ENCODE measurements around the gene ZFP64. TPM values are rescaled to one million over a fixed set of nuclear protein-coding genes. Genes with fewer than 3 reads are reported as not detected.
"Not testable (repeated sequence)": the region's sequence is repeated elsewhere in the genome, so short reads cannot be mapped to it uniquely, and the experiment has no call there.

Gene ZFP64
- total RNA-seq, 1 donor from 2014 or later = 25.5 TPM

DNA sequence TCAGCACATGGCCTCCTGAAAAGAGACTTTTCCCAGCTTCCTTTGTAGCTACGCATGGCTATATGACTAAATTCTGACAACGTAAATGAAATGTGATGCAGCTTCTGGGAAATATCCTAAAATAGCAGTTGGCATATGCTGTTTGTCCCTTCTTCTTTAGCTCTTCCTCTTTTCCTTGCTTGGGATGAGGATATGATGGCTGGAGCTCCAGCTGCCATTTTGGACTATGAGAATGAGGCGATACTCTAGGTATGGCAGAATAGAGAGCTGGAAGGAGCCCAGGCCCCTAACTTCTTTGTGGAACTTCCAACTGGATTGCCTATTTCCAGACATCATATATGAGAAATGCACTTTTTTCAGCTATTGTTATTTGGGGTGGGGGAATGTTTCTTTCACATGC, 5.3 kb upstream of the ZFP64 start:
- TF ChIP-seq, protein P1, sequence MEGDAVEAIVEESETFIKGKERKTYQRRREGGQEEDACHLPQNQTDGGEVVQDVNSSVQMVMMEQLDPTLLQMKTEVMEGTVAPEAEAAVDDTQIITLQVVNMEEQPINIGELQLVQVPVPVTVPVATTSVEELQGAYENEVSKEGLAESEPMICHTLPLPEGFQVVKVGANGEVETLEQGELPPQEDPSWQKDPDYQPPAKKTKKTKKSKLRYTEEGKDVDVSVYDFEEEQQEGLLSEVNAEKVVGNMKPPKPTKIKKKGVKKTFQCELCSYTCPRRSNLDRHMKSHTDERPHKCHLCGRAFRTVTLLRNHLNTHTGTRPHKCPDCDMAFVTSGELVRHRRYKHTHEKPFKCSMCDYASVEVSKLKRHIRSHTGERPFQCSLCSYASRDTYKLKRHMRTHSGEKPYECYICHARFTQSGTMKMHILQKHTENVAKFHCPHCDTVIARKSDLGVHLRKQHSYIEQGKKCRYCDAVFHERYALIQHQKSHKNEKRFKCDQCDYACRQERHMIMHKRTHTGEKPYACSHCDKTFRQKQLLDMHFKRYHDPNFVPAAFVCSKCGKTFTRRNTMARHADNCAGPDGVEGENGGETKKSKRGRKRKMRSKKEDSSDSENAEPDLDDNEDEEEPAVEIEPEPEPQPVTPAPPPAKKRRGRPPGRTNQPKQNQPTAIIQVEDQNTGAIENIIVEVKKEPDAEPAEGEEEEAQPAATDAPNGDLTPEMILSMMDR (conservative IDR thresholded peaks at IDR 0.05) = no peak
- Mint-ChIP-seq H3K9me3 (no peaks in the 10 kb centered on the region), H3K36me3 (ENCODE audit: low read depth) (no peaks in the 10 kb centered on the region), H3K4me3 (no peak overlapping the region), H3K27ac (ENCODE audit: unreplicated experiment) (no peak overlapping the region), H3K4me1 (peaks cover 11% of the 10 kb centered on the region), H3K27me3 (ENCODE audit: low read depth) (no peaks in the 10 kb centered on the region)
- DNase-seq (ENCODE audit: low read depth, low spot score) = no peak

DNA sequence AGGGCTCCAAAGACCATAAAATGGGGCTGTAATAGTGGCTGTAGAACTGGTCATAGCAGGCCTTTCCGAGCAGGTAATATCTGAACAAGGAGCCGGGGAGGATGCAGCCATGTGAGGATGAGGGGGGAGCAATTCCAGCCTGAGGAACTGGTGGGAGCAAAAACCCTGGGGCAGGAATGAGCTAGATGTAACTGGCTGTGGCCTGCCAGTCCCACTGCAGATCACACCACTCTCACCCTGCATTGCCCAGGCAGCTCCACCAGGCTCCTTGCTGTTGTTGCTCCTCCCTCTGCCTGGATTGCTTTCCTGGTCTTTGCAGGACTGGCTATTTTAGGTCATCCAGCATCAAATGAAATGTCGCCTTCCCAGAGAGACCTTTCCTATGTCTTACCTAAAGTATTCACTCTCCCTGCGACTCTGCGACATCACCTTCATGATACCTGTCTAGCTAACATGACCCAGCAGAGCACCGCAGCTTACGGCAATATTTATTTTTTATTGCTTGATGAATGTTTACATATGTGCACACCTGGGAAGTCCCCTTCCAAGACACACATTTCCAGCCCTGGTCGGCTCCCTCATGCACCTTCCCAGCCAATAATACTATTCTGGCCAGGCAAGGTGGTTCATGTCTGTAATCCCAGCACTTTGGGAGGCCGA, 2.4 kb upstream of the ZFP64 start:
- Mint-ChIP-seq H3K36me3 (ENCODE audit: low read depth) (no peaks in the 10 kb centered on the region), H3K27ac (ENCODE audit: unreplicated experiment) (no peak overlapping the region), H3K9me3 (no peaks in the 10 kb centered on the region), H3K4me3 (peak overlapping the region; percentile 76), H3K27me3 (ENCODE audit: low read depth) (no peaks in the 10 kb centered on the region), H3K4me1 (peaks cover 26% of the 10 kb centered on the region)
- no peak for DNase-seq (ENCODE audit: low read depth, low spot score)
- TF ChIP-seq, protein P1 (conservative IDR thresholded peaks at IDR 0.05) = no peak

DNA sequence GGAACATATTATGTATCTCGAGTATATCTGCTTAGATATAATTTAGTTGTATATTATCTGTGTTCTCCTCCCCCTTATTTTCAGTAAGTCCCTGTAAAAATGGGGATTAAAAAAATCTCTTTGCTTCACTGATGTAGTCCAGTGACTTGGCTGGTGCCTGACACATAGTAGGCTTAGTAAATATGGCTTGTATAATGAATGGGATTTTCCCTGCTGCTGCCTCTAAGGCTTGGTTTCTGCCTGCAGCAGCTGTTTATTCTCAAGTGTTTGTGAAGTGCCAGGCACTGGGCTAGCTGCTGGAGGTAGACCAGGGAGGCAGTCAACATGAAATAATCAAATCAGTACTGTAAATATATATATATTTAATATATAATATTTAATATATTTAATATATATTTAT, 1.6 kb upstream of the ZFP64 start:
- Mint-ChIP-seq H3K4me1 (peaks cover 26% of the 10 kb centered on the region), H3K9me3 (no peaks in the 10 kb centered on the region), H3K36me3 (ENCODE audit: low read depth) (no peaks in the 10 kb centered on the region), H3K27me3 (ENCODE audit: low read depth) (no peaks in the 10 kb centered on the region), H3K4me3 (peak overlapping the region; percentile 92), H3K27ac (ENCODE audit: unreplicated experiment) (no peak overlapping the region)
- TF ChIP-seq, protein P1 (conservative IDR thresholded peaks at IDR 0.05) = no peak
- no peak for DNase-seq (ENCODE audit: low read depth, low spot score)

DNA sequence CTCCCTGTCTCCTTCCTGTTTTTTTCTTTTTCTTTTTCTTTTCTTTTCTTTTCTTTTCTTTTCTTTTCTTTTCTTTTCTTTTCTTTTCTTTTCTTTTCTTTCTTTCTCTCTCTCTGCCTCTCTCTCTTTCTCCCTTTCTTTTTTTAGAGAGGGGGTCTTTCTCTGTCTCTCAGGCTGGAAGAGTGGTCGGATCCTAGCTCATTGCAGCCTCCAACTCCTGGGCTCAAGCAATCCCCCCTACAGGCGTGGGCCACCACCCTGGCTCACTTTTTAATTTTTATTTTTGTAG, 1.1 kb upstream of the ZFP64 start:
- H3K9me3 Mint-ChIP-seq; DNase-seq (ENCODE audit: low read depth, low spot score); H3K36me3 Mint-ChIP-seq (ENCODE audit: low read depth); H3K27me3 Mint-ChIP-seq (ENCODE audit: low read depth); H3K27ac Mint-ChIP-seq (ENCODE audit: unreplicated experiment): not testable (repeated sequence)
- peaks cover 26% of the 10 kb centered on the region for H3K4me1 Mint-ChIP-seq
- peak overlapping the region; percentile 92 for H3K4me3 Mint-ChIP-seq

DNA sequence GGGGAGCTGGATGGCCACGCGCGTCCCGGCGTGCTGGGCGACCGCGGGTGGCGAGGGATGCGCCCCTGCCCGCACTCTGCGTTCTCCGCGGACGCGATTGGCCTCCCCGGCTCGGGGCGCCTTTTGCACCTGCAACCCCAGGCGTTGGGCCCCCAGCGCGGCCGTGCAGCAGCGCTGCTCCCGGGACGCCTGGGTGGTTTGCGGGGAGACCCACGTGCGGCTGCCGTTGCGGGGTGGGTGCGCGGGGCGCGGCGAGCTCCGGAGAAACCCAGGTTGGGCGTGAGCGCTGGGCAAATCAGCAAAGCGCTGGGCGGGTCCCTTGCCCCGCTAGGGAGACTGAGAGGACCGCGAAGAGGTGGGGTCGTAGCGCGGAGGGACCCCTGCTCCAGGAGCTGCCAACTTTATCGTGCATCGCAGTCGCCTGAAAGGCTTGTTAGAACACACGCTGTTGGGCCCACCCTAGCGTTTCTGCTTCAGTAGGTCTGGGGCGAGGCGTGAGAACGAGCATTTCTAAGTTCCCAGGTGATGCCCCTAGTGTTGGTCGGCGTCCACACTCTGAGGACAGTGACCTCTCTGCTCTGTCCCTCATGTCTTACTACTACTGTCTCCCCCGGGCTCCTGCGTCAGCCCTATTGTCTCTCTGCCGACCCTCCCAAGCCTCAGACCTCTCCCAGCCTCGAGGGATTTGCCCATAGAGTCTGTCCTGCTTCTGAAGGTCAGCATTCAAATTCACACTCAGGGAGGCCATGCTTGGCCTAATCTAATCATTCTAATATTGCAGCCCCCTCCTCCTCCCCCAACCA, 538 bp upstream of the ZFP64 start:
- TF ChIP-seq, protein P1 (conservative IDR thresholded peaks at IDR 0.05) = peak; percentile 32
- peaks cover 26% of the 10 kb centered on the region for H3K4me1 Mint-ChIP-seq
- H3K9me3 Mint-ChIP-seq = no peaks in the 10 kb centered on the region
- H3K4me3 Mint-ChIP-seq = peak overlapping the region; percentile 92
- H3K36me3 Mint-ChIP-seq (ENCODE audit: low read depth) = peaks cover 2% of the 10 kb centered on the region
- peak overlapping the region; percentile 87 for H3K27ac Mint-ChIP-seq (ENCODE audit: unreplicated experiment)
- peak; percentile 46 for DNase-seq (ENCODE audit: low read depth, low spot score)
- H3K27me3 Mint-ChIP-seq (ENCODE audit: low read depth) = no peaks in the 10 kb centered on the region

All from neural crest cell (in vitro differentiated cells).